Measurements from ENCODE around the gene SNX8.

- TF ChIP-seq CTCF (IDR thresholded peaks at IDR 0.05; ENCODE audit: poor library complexity) (no peak), EZH2 (IDR thresholded peaks at IDR 0.05; ENCODE audit: borderline replicate concordance) (no peak)
Measured at GRCh38 chr7:2259480-2259879, 54.8 kb downstream of the SNX8 start.

Measured in hepatocyte (in vitro differentiated cells).